Smooth muscle cell (in vitro differentiated cells): ENCODE data around the gene SRP19. TPM values are rescaled to one million over a fixed set of nuclear protein-coding genes. Genes with fewer than 3 reads are reported as not detected.

Experiments
- DNase-seq: peaks from one replicate; lab custom pipeline; 2025; ENCODE audit not compliant: unreplicated experiment; lab: John Stamatoyannopoulos, UW
- H2AFZ ChIP-seq: fragments of 200-600 bp; sonication (generic); 2 replicates; pipeline ENCODE4 v1.6.0; 2016; ENCODE audit warnings: antibody characterized with exemption, low read depth, mild to moderate bottlenecking
- H3F3A ChIP-seq: fragments of 200-600 bp; sonication (generic); 2 replicates; pipeline ENCODE4 v1.6.0; 2017; ENCODE audit warnings: antibody characterized with exemption, low read depth
- H3K27ac ChIP-seq: fragments of 200-600 bp; sonication (generic); 2 replicates; pipeline ENCODE4 v1.5.1; 2016; ENCODE audit warnings: low read depth, mild to moderate bottlenecking
- H3K27me3 ChIP-seq: fragments of 200-600 bp; sonication (generic); 2 replicates; pipeline ENCODE4 v1.6.1; 2016; ENCODE audit warnings: low read depth, mild to moderate bottlenecking
- H3K36me3 ChIP-seq: fragments of 200-600 bp; sonication (generic); 2 replicates; pipeline ENCODE4 v1.5.1; 2016; ENCODE audit warnings: low read depth
- H3K4me1 ChIP-seq: fragments of 200-600 bp; sonication (generic); 2 replicates; pipeline ENCODE4 v1.5.1; 2016; ENCODE audit warnings: low read depth
- H3K4me2 ChIP-seq: fragments of 200-600 bp; sonication (generic); 2 replicates; pipeline ENCODE4 v1.6.0; 2016; ENCODE audit warnings: mild to moderate bottlenecking
- H3K4me3 ChIP-seq: fragments of 200-600 bp; sonication (generic); 2 replicates; pipeline ENCODE4 v1.5.1; 2016; ENCODE audit warnings: mild to moderate bottlenecking
- H3K79me2 ChIP-seq: fragments of 200-600 bp; sonication (generic); 2 replicates; pipeline ENCODE4 v1.6.0; 2016; ENCODE audit warnings: low read depth, mild to moderate bottlenecking
- H3K9ac ChIP-seq: fragments of 200-600 bp; sonication (generic); 2 replicates; pipeline ENCODE4 v1.6.0; 2016; ENCODE audit warnings: low read depth
- H3K9me3 ChIP-seq: fragments of 200-600 bp; sonication (generic); replicated peaks from 2 replicates; pipeline ENCODE4 v1.5.1; 2016; ENCODE audit warnings: low read depth
- H4K20me1 ChIP-seq: fragments of 200-600 bp; sonication (generic); 2 replicates; pipeline ENCODE4 v1.6.0; 2016; ENCODE audit warnings: low read depth
- WGBS: methylation state at CpG from one replicate; pipeline ENCODE4 v1.1.7; 2016; ENCODE audit warnings: low lambda C conversion rate; 5-methylcytosine and 5-hydroxymethylcytosine counted together
- polyA plus RNA-seq: library from polyadenylated mRNA; unstranded; fragments of >200 nt; fragmentation: Nextera tagmentation; extraction: Ambion mirVana; gene quantifications from 2 replicates; pipeline ENCODE4 v1.2.1, GENCODE V29; 2016
- total RNA-seq: library from RNA; depleted of rRNA; stranded (reverse); fragments of >200 nt; gene quantifications from 2 replicates; pipeline ENCODE4 v1.2.3, GENCODE V29; 2014
- TF ChIP-seq, protein P1 (sequence below): fragments of 200-600 bp; sonication (generic); IDR thresholded peaks from 2 replicates; pipeline ENCODE4 v1.5.1; 2017; ENCODE audit warnings: borderline replicate concordance, mild to moderate bottlenecking, antibody characterized with exemption; ENCODE audit not compliant: insufficient read depth, poor library complexity, severe bottlenecking

The SRP19 gene
- total and polyA plus RNA-seq, 2 experiments from 2014 or later, result 164 to 170 TPM

DNA sequence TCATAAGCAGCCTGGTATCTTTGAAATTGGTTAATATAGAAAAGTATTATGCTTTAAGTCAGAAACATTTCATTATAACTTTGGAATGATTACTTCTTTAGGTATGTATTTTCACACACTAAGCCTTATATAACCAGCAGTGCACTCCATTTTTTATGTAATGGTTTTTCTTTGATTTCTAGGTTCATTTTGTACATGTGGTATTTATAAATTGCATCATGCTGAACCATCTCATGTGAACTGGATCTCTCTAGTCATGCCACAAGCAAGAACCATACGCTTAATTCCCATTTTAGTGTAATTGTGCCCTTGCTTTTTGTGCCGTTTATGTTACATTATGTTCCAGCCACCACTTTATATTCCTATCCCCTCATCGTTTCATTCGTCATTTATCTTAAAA lies 38.6 kb upstream of the SRP19 start:
- Histone ChIP-seq H3K79me2 (no peaks in the 10 kb centered on the region), H3K9me3 (no peaks in the 10 kb centered on the region), H3K27me3 (no peaks in the 10 kb centered on the region), H3K27ac (no peak overlapping the region), H3K4me3 (no peak overlapping the region), H3K4me1 (no peaks in the 10 kb centered on the region), H3F3A (no peaks in the 10 kb centered on the region), H3K4me2 (no peak overlapping the region), H3K9ac (no peak overlapping the region), H4K20me1 (no peaks in the 10 kb centered on the region), H3K36me3 (peaks cover 14% of the 10 kb centered on the region), H2AFZ (no peak overlapping the region)
- DNase-seq, result no peak
- WGBS, result 72% methylated on average over 4 of the region's 4 CpGs
- TF ChIP-seq, protein P1, sequence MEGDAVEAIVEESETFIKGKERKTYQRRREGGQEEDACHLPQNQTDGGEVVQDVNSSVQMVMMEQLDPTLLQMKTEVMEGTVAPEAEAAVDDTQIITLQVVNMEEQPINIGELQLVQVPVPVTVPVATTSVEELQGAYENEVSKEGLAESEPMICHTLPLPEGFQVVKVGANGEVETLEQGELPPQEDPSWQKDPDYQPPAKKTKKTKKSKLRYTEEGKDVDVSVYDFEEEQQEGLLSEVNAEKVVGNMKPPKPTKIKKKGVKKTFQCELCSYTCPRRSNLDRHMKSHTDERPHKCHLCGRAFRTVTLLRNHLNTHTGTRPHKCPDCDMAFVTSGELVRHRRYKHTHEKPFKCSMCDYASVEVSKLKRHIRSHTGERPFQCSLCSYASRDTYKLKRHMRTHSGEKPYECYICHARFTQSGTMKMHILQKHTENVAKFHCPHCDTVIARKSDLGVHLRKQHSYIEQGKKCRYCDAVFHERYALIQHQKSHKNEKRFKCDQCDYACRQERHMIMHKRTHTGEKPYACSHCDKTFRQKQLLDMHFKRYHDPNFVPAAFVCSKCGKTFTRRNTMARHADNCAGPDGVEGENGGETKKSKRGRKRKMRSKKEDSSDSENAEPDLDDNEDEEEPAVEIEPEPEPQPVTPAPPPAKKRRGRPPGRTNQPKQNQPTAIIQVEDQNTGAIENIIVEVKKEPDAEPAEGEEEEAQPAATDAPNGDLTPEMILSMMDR, result no peak

DNA sequence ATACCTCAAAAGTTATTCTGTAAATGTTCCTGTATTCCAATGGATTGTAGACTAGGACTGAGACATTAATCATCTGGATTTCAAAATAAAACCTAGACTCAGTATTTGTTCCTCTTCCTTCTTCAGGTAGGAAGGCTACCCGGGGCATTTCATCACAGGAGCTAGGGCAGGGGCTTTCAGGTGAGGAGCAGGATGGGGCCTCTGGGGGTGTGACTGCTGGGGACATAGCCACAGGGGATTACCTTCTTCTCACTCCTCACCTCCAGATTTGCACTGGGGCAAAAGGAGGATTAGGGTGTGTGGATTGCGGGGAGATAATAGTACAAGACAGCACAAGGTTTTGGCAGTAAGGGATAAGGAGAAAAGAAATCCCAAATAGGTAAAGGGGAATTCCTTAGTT lies 37.9 kb upstream of the SRP19 start:
- TF ChIP-seq, protein P1, result no peak
- 98% methylated on average over 2 of the region's 2 CpGs for WGBS
- Histone ChIP-seq H3F3A (no peaks in the 10 kb centered on the region), H3K9me3 (no peaks in the 10 kb centered on the region), H4K20me1 (no peaks in the 10 kb centered on the region), H3K36me3 (peaks cover 21% of the 10 kb centered on the region), H3K27me3 (no peaks in the 10 kb centered on the region), H3K4me2 (no peak overlapping the region), H2AFZ (no peak overlapping the region), H3K79me2 (no peaks in the 10 kb centered on the region), H3K4me3 (no peak overlapping the region), H3K27ac (no peak overlapping the region), H3K9ac (no peak overlapping the region), H3K4me1 (no peaks in the 10 kb centered on the region)
- DNase-seq, result no peak

DNA sequence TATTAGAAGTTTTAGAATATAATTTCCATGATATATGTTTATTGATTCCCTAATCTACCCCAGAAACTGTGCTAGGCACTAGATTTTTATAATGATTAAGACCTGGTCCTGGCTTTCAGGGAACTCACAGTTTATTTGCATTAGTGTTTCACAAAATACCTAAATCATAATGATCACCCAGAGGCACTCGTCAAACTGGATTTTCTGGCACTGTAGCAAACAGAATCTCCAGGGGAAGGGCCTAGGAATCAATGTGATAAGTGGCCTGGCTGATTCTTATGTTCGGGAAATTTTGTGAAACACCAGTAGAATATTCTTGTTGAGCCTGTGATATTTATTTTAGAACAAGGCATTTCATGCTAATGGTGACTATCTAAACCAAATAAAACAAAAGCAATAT lies 37.4 kb upstream of the SRP19 start:
- Histone ChIP-seq H3K79me2 (no peaks in the 10 kb centered on the region), H3K9ac (no peak overlapping the region), H3K4me2 (no peak overlapping the region), H3K4me1 (no peaks in the 10 kb centered on the region), H4K20me1 (no peaks in the 10 kb centered on the region), H3K36me3 (peaks cover 22% of the 10 kb centered on the region), H3K27me3 (no peaks in the 10 kb centered on the region), H3K27ac (no peak overlapping the region), H3F3A (no peaks in the 10 kb centered on the region), H3K4me3 (no peak overlapping the region), H2AFZ (no peak overlapping the region), H3K9me3 (no peaks in the 10 kb centered on the region)
- no peak for DNase-seq
- TF ChIP-seq, protein P1, result no peak
- 84% methylated on average over 2 of the region's 2 CpGs for WGBS

DNA sequence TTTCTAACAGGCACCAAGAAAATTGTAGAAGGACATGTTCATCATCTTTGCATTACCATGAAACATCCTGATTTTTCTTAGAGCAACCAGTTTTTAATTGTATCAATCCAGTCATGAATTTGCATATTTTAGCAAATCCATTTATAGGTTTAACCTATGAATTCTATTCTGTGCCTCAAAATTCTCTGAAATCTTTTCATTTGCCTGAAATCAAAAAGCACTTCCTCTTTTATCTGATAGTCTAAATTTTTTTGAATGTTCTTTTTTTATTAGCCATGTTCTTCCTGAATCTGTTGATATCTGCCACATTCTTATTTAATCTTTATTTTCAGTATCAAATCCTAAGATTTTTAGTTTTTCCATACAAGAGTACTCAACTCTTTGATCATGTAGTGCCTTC lies 36.9 kb upstream of the SRP19 start:
- no peak for DNase-seq
- H3K27me3 ChIP-seq, result no peaks in the 10 kb centered on the region
- peaks cover 22% of the 10 kb centered on the region for H3K36me3 ChIP-seq

More for the DNA sequence above, 36.9 kb upstream of the SRP19 start:
- Histone ChIP-seq H3K79me2 (no peaks in the 10 kb centered on the region), H4K20me1 (no peaks in the 10 kb centered on the region), H2AFZ (no peak overlapping the region), H3K4me2 (no peak overlapping the region), H3K9me3 (no peaks in the 10 kb centered on the region), H3K4me1 (no peaks in the 10 kb centered on the region), H3K27ac (no peak overlapping the region), H3K9ac (no peak overlapping the region), H3K4me3 (no peak overlapping the region), H3F3A (no peaks in the 10 kb centered on the region)
- TF ChIP-seq, protein P1, result no peak
